Dermis blood vessel endothelial cell (primary cell): Measurements from ENCODE around the gene SHTN1. TPM values are rescaled to one million over a fixed set of nuclear protein-coding genes. Genes with fewer than 3 reads are reported as not detected.

Experiments used
- DNase-seq: peaks from one replicate; pipeline ENCODE4 v3.0.0; 2010
- total RNA-seq: library from RNA; depleted of rRNA; stranded (reverse); fragments of >200 nt; gene quantifications from 2 replicates; pipeline ENCODE4 v1.2.3, GENCODE V29; 2014

The SHTN1 gene
- total RNA-seq, 1 donor from 2014 or later = 1.0 TPM

DNA sequence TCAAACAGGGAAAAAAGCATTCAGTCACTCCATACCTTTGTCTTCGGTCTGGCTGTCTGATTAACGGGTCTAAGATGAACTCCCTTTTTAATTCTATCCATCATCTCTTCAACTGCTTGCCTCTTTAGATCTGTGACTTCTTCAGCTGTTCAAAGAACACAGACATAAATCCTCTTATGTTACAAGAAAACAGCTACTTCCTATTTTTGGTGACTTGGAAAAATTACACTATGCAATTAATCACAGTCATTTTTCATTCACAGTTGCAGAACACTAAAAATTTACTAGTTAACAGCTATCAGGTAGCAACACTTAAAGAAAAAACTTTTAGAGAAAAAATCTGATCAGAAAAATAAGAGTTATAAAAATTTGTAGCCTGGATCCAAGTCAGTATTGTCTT is 89.6 kb downstream of the SHTN1 start:
- DNase-seq = no peak

DNA sequence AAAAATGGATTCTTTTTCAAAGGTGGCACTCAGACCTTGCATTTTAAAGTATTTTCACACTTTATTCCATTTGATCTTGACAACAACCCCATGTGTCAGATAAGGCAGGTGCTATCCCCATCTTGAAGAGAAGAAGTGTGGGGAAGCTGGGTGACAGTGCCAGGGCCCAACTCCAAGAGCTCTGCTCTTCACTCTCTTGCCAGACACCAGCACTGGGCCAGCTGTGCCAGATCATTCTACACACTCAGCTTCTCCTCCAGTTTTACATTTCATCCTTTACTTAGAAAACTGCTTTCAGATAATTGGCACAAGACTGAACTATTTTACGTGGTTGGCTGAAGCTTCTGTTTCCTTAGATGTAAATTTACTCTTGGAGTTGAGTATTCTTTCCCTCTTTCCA is 91.3 kb downstream of the SHTN1 start:
- no peak for DNase-seq

DNA sequence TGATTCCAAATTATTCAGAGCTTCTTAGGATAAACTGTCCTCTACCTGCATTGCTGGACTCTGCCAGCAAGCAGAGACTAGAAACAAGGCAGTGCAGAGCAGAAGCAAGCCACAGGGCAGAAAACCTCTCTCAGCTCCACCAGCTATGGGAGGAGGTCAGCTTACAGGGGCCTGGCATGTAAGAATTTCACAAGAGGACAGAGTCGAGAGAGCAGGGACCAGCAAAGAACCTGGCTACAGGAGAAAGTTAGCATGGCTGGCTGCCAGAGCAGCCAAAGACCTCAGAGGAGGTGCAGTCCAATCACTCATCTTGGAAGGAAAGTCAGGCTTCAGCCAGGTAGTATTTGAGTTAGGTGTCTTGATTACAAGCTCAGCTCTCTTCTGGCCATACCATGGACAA is 92.8 kb downstream of the SHTN1 start:
- no peak for DNase-seq

DNA sequence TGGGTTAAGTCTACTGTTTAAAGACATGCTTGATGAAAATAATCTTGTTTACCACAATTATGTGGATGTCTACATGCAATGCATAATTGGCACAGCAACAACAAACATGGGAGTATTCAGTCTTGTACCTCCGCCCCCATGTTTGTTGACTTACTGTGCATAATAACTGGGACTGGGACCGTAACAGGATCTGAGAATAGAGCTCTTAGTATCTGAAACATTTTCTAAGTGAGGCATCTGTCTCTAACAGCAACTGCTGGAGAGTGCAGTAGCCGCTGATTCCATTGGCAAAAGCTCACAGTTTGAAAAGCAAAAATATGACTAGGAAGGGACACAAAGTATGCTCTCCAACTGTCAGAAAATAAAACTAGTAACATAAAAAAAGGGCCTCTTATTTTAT is 94.1 kb downstream of the SHTN1 start:
- no peak for DNase-seq

DNA sequence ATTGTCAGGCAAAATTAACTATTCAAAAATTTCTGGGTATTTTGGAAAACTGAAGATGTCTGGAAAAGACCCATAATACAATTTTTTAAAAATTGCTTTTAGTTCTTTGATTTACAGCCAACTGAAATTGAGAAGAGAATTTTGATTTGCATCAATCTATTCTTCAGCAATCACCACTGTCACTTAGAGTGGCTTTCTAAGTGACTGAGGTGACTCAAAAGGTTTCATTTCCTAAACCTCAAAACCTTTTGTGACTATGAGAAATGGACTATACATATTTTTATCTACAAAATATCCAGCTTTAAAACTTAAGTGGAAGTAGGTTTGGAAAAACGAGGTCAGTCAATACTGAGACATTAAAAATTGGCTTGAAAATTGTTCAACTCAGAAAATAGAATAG is 95.7 kb downstream of the SHTN1 start:
- DNase-seq = no peak

DNA sequence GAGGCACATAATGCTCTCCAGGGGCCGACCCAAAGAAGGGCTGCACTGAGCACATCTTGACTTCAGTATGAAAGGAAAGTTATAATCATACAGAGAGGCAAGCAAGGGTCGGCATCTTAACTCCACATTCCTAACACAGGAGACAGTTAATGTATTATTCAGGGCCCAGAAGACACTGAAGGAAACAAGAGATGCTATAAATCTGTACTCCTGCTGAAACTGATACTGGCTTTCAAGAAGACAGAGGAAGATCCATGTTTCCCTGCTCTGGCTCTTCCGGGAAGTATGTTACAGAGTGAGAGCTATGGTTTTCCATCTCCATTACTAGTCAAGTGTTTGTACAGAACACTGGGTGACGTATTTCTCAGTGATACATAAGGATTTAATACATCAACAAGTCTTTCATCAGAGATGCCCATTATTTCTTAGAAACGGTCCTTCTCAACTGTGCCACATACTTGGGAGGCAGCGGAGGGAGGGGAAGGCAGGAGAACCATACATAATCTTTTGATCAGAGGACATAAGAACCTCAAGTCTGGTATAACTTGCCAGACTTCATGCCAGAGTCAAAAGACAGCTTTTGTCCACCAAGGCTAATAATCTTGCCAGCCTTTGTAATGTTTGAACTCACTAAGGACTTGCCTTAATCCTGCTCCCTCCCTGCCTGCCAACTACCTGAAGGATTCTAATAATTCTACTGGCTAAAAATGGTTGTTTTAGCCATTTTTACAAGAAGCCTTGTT is 97.6 kb downstream of the SHTN1 start:
- no peak for DNase-seq

DNA sequence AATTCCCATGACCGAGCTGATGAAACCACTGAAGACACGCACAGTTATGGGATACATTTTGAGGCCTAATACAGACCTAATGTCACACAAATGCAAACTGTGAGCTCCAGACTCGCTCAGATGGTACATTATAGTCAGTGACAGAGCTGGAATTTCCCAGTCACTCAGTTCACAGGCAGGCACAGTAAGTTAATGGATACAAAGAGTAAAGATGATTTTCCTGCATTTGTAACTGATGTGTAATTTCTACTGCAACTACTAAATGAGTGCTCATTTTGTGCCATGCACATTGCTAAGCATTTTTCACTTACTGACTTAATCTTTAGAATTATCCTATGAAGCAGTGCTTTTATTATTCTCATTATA is 99.2 kb downstream of the SHTN1 start:
- DNase-seq = no peak

DNA sequence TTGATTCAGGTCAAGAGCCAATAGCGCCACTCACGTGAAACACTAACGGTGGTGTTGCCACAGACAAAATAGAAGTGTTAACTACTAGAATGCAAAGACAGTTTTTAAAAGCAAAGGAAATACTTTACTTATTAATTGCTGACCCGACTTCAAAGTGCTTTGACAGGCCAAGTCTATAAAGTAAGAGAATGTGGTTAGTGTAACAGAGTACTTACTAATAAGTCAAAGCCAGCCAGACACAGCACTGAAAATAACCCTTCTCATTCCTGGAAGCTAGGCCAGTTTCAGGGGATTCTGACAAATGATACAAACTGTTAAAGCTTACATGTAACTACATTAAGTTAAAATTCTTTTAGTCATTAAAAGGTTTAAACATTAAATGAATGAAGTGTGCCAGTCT is 105.4 kb downstream of the SHTN1 start:
- no peak for DNase-seq

DNA sequence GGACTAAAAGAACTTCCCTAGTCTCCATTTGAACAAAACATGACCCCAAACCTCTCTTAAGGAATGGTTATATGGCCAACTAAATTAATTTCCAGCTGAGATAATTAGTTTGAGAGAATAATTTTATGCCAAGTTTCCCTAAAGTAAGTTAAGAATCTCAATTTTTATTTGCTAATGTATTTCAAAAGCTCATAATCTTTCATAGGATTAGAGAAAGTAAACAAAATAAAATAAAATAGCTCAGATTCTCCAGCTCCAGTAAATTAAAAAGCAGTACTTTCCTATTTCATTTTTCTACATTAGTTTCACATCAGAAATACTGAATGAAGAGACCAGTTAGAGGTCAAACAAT is 111.3 kb downstream of the SHTN1 start:
- DNase-seq = no peak

DNA sequence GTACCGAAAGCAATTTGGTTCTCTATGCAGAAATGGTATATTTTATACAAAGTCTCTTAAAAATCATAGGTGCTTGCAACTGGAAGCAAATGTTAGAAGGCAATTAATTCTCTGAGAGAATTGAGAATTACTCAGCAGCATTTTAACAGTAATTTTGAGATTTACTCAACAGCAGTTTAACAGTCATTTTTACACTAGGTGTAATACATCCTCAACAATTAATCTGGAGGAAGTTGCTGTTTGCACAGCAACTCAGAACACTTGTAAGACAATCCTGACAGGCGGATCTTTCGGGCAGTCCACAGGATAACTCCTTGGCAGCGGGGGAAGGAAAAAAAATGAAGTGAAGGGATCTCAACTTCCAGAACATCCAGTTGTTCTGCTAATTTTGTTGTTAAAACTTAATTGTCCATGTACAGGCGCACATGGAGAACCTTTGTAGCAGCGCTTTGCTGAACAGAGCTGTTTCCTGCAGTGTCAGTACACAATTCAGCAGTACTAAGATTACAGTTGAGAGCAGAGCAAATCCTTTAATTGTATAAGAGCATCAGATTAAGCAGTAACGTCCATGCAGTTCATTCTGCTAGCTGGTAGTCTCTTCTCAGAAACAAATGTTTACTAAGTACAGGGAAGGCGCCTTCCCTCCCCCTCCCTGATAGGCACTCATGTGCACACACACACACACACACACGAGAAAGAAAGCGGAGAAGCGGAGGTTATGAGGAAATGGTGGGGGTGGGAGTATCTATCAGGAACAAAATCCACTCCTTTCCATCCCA is 111.9 kb downstream of the SHTN1 start:
- peak; percentile 51 for DNase-seq

DNA sequence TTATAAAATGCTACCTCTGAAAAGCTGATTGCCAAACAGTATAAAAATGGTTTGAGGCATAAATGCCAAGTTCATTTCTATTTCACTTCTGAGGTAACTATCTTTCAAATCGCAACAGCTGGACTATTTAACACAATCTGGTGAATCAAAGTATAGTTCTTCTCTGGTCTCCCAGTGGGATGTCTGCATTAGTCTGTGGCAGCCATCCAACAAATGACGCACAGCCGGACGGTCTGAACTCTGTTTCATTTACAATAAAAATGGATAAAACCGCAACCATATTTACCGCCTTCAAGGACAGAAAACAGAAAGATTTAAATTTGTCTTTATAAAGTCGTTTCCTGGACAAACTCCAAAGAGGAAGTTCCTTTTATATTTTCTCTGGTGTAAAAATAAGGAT is 113.8 kb downstream of the SHTN1 start:
- peak; percentile 87 for DNase-seq

DNA sequence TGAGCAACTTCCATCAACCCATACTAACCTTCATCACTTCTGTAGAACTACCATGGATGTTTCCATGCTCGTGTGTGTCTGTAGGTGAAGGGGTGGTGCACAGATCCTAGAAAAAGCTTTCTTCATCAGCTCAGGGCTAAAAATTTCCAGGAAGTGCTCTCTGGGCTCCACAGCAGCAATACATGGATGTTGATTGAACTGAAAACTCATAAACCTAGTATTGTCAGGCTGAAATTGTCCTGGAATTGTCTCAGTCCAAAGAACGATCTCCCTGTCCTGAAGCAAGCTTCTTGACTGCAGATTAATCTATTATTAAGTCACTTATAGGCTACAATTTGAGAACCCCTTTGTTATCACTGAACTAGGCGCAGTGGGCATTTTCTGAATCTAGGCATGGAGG is 115.9 kb downstream of the SHTN1 start:
- DNase-seq = no peak

DNA sequence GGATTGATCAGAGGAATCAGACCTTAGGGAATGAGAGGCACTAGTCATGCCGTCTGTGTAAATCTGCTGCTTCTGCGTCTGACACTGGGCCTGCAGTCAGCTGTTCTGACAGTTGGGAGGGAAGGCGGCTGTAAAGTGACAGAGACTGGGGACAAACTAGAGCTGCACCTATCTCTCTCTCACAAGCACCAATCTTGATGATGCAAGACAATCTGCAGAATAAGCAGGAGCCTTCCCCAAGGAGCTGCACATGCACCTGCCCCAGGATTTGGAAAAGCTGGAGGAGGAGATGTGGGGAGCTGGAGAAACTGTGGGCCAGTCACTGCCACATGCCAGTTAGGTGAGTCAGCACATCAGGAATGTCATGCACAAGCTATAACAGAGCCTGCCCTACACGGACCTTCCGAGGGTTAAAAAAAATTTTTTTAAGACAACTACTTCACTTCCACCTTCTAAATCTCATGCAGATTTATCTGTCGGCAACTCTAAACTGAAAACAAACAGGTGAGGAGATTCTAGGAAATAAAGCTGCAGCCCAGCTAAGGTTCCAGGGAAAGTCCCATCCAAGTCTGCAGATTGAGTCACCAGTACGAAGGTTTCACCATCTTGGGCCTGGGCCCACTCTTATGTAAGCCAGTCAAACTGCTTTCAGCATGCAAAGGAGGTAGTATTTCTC is 116.5 kb downstream of the SHTN1 start:
- DNase-seq = peak; percentile 71

DNA sequence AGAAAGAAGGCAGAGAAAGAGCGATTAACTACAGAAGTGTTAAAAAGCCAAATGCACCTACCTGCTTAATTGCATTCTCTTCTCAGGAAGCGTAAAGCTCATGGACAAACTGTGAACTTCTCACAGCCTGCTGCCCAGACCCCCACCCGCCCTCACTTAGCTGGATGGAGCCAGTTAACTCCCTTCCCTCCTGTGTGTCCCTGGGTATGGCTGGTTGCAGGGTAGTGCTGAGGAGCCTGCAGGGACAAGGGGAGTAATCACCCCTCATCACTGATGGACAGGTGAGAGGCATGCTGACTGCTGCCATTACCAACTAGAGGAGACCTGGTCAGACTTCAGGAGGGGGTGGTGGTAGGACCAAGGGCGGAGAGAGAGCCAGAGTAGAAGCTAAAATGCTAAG is 118.2 kb downstream of the SHTN1 start:
- no peak for DNase-seq

DNA sequence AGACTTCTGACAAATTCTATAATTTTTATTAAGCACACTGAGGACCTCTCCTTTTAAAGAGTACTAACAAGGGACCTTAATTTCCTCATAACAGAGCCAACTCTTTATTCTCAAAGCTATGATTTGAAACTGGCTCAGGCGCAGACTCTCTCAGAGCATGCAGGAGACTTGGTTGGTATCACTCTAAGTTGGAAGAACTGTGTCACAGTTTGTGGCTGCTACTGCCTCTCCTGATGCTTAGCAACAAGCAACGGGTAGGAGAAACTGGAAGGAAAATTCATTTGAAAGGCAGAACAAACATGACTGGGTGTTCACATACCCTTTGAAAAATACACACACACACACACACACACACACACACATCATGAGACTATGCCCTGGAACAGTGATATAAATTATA is 122.3 kb downstream of the SHTN1 start:
- DNase-seq = no peak

DNA sequence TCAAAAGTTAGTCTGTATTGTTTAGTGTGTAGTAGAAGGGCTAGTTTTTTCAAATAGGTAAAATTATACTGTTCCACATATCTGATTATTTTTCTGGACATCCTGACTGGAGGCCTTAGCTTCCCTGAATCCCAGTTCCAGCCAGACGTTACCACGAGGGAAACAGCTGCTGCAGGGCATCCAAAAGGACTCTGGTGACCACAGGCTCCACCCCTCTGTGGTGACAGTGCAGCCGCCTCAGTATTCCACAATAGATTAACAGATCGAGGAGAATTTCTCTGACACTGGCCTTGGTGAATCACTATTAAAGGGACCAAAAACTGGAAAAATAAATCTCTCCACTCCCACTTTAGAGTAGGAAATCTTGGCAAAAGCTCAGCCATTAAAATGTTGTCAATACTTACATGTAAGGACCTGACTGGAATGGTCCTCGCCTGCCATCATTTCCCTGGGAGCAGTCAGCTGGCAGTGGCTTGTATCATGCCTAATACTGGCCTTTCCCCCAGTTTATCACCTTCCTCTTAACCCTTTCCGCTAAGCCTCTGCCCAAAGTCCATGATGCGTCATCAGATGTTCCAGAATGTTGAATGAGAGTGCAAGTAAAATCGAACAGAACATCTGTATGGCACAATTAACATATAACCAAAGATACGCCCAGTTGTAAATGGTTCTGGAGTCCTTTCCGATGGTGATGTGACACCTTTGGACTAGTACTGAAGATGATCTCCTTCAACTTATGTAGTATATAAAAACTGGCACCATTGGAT is 124.1 kb downstream of the SHTN1 start:
- no peak for DNase-seq

DNA sequence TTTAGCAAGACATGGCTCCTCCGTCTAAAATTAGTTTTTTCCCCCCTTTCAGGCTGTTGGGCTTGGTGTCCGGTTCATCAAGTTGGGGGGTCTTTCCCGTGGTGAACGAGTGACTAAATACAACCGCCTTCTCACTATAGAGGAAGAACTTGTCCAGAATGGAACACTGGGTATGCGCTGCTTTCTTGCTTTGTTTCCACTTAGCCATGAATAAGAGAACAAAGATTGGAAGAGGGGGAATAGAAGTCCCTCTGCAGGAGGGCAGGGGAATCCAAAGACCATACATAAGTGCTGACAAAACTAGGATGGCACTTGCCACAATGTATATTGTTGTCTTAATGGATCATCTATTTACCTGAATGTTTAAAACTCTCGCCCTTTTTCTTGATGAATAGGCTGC is 125.2 kb downstream of the SHTN1 start:
- DNase-seq = no peak

DNA sequence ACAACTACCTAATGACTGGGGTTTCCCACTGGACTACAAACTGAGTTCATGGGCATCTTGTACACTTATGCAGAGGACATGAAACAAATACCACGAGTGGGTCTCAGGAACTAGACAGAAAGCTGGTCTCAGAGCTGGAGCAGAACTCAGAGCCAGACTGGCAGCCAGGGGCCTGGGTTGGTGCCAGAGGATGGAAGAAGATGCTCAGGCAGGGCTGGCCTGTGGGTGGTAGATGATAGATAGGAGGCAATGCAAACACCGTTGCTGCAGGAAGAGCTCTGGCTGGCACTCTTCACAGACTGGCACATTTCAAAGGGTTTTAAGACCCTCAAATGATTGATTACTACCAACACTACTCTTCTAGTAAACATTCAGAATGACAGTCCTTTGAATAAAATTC is 126.9 kb downstream of the SHTN1 start:
- no peak for DNase-seq

DNA sequence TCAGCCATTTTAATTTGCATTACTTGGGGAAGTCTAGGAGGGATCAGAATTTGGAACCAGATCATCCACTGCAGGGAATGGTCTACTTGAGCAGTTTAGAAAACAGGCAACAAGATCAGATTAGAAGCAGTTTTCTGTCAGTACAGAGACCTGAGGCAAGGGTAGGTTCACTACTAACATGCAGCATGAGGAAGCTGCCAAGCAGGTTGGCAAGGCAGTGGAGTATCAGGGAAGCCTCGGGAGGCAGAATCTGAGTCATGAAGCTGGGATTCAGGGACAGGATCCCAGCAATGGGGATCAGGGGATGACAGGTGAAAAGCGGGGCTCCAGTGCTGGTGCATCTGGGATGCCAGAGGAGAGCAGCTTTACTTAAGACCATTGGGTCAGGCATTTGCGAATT is 127.6 kb downstream of the SHTN1 start:
- DNase-seq = no peak

DNA sequence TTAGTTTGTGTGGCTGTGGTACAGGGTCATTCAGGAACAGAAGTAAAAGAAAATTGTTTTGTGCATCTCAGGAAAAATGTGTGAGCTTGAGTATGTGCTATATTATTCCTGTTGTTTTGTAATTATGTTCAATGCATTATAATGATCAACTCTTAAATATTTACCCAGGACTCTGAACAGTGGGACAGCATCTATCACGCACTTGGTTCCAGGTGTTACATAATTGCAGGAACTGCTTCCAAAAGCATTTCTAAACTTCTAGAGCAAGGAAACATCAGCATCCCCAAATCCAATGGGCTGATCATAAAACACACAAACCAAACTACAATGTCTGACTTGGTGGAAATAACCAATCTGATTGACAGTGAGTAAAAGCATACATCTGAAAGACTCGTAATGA is 129.1 kb downstream of the SHTN1 start:
- DNase-seq = no peak

DNA sequence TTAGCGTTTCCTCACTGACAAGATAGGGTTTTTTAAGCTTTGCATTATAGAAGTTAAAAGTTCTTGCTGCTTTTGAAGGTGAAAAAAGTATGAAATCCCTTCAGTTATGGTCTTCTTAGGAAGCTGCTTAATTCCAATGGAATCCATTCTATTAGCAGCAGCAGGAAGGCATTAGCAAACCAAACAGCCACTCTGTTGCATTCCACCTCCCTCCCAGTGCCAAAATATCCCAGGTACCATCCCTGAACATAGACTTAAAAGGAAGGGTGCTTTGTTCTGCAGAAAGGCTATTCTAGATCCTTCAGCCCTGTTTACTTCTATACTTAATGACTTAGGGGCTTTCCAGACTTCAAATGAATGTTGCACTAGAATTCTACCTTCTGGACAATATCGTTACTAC is 131.9 kb downstream of the SHTN1 start:
- DNase-seq = no peak

DNA sequence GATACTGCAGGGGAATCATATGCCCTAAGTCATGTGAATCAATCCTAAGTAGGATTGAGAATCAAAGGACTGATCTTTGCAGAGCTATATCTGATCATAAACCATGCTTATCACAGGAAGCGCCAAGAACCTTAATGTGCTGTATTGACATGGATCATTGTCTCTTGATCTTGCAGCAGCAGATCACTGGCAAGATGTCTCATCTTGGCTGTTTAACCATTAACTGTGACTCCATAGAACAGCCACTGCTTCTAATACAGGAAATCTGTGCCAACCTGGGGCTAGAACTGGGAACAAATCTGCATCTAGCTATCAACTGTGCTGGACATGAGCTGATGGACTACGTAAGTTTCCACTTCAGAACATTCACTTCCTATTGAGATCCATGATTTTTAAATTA is 134.0 kb downstream of the SHTN1 start:
- no peak for DNase-seq

DNA sequence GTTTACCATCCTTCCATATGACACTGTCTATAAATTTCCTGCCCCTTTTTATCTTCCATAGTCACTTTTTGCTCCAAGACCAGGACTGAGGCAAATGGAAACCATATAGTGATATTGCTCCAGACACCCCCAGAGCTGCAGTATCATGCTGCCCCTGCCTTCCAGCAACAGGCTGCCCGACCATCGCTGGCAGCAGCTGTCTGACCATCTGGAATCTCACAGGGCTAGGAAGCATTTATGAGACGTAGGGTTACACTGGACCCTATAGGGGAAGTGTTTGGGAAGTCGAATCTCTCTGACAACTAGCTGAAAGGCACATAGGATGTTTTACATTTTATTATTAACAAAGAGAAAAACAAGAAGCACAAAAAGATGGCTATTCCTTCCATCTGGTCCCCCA is 136.3 kb downstream of the SHTN1 start:
- DNase-seq = no peak
